GM21529 (cell line): ENCODE results near the gene PDLIM7.

ENCODE experiments used
- ATAC-seq: cut with Tn5 transposase; IDR thresholded peaks from one replicate; pipeline ENCODE4 v1.9.1; 2021; ENCODE audit not compliant: unreplicated experiment

The PDLIM7 gene

GRCh38 chr5:177446200-177447065 is 51.0 kb downstream of the PDLIM7 start, which contains the start of gene PRR7:
TSS of gene PRR7 (plus strand) at chr5:177446814. CDS start at chr5:177455068, 8,254 bp downstream.
- peak; percentile 55 for ATAC-seq

DNA sequence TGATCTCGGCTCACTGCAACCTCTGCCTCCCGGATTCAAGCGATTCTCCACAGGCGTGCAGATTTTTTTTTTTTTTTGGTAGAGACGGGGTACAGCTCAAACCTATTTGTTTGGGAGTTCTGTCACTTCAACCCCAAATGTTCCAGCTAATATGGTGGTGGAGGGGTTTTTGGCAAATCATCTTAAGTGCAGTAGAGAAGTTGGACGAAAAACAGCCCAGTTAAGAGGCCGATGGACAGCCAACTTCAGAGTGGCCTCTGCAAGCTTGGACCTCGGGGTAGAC is 51.5 kb downstream of the PDLIM7 start:
- no peak for ATAC-seq

GRCh38 chr5:177445052-177445916 is 52.1 kb downstream of the PDLIM7 start:
- ATAC-seq = no peak

DNA sequence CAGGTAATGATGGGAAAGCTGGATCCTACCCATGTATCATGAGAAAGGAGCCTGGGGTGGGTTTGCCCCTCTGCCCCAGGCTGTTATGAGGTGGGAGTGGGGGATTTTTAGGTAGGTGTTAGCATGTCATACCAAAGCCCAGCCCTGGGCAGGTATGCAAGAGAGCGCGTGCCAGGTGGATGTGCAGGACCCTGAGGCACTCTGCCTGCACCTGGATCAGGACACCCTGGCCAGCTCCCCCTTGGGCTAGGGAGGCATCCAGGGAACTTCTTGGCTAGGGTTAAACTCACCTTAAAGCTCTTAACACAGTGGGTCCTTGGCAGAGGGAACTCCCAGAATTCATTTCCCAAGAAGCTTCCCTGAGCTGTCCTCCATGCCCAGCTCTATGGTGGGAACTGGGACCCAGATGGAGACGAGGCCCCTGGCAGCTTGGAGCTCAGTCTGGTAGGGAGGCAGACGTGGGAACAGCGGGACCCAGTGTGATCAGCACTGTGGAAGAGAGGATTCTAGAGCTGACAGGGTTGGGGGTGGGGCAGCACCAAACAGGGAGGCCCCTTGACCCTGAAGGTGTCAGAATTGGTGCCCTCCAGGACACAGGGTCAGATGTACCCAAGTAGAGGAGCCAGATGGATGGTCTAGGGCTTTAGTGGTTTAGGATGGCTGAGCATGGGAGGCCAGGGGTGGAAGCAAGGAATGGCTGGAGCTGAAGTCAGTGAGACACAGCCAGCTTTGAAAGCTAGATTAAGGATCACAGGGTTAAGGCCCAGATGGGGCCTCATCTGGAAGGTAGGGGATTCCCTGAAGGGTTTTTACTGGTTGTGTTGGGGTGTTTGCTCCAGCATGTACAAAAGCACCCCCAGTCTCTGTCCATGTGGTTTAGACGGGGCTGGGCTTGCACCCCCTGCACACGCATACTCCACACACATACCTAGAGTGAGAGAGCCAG is 53.0 kb downstream of the PDLIM7 start:
- ATAC-seq = no peak

DNA sequence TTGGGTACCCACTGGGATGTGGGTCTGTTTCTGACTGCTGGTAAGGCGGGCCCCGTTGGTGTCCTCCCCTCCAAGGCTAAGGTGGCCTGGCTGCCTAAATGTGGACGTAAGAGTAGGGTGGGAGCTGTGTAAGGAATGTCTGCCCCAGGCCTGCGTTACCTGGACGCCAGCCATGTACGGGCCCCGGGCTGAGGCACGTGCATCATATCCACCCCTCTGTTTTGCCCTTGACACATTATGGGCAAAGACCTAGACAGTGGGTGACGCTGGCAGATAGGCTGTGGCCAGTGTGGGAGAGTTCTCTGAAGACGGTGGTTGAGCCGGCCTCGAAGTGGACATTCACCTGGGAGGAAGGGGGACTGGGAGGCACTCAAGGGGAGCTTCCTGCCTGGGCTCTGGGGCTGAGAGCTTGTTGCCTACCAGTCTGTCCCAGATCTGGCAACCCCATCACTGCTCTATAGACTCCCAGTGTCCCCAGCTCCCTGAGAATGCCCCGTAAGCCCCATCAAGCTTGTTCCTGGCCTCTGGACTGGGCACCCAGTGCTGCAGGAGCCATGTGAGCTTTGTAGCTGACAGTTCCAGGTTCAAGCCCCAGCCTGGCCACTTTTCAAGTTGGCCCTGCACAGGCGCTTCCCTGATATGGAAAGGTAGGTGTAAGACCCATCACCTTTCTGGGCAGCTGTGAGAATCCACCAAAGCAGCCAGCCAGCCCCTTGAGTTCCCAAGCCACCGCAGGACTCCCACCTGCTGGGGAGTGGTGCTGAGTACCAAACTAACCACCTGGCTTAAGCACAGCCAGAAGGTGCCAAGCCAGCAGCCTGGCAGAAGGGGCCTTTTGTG is 54.0 kb downstream of the PDLIM7 start:
- ATAC-seq = no peak

GRCh38 chr5:177442066-177442826 is 55.2 kb downstream of the PDLIM7 start:
- ATAC-seq = no peak

DNA sequence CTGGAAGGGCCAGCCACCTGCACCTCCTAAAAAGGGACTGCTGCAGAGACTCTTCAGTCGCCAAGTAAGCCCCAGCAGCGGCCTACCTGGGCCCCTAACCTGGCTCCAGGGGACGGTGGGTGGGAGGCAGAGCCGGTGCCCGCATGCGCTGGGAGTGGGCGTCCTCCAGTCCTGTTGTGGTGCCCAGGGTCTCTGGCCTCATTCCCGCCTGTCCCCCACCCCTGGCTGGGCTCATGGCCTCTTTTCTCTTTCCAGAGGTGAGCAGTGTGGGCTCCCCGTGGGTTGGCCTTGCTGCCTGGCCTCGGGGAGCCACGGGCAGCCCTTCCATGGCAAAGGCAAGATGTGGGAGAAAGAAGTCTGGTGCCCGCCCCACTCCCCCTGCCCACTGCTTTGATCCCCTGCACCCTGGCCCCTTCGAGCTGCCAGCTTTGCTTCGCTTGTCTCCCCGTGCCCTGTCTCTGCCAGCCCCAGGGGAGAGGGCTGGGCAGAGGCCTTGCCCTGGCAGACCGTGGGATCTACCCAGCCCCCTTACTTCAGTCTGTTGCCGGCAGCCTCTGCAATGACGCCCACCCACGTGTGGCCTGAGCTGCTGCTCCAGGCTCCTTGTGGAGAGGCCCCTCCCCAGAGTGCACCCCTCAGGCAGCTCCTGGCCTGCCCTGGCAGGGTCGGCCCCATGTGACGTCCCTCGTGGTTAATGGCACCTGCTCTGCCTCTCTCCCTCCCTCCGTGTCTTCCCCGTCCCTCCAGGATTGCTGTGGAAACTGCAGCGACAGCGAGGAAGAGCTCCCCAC is 56.2 kb downstream of the PDLIM7 start:
- ATAC-seq = no peak

DNA sequence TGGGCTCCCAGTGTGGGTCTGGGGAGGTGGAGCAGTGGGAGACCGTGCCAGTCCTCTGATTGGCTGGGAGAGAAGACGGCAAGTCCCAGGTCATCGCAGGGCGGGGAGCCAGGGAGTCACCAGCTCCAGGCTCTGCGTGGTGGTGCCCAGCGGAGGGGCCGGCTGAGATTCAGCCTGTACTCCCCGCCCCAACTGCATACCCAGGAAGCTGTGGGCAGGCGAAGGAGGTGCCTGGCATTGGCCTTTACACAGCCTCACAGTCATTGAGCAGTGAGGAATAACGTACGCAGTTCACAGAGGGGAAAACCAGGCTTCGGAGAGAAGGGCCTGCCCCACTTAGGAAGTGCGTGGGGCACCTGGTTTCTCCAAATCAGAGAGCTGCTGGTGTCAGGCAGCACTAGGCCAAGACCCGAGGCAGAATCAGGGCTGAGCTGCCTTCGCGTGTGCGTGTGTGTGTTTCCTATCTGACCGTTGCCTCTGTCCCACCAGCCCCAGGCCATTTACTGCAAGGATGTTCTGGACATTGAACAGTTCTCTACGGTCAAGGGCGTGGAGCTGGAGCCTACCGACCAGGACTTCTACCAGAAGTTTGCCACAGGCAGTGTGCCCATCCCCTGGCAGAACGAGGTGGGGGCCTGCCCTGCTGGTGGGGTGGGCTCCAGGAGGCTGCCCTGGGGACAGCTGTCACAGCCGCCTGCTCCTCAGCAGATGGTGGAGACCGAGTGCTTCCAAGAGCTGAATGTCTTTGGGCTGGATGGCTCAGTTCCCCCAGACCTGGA is 57.0 kb downstream of the PDLIM7 start:
- ATAC-seq = no peak

DNA sequence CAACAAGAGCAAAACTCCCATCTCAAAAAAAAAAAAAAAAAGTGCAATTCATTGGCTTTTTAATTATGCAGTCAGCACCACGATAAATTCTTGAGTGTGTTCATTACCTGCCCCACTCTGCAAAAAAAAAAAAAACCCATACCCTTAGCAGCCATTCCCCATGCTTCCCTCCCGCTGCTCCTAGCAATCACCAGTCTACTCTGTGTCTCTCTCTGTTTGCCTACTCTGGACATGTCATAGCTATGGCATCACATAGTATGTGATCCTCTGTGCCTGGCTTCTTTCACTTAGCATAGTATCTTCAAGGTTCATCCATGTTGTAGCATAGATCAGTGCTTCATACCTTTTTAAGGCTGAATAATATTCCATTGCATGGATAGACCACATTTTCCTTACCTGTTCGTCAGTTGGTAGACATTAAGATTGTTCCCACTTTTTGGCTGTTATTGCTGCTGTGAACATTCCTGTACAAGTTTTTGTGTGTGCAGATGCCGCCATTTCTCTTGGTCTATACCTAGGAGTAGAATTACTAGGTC is 57.8 kb downstream of the PDLIM7 start:
- no peak for ATAC-seq

- ATAC-seq = no peak
These were observed 58.9 kb downstream of the PDLIM7 start for GRCh38 chr5:177438468-177438867.

DNA sequence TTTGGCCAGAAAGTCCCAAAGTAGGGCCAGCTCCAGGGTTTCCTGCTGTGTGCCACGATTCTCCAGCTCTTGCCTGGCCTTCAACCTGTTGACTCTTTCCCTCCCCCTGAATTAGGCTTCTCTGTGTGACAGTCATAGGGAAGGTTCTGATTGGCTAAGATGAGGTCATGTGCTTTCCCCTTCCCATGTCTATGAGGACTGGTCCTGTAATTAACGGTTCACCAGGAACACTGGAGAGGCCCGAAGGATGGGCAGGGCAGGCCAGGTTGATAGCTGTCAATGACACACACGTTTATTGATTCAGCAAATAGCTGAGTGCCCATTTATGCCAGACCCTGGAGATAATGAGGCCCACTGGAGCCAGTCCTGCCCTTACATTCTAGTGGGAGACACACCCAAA is 59.8 kb downstream of the PDLIM7 start:
- no peak for ATAC-seq

- no peak for ATAC-seq
These were observed 61.4 kb downstream of the PDLIM7 start for GRCh38 chr5:177435847-177436536.

DNA sequence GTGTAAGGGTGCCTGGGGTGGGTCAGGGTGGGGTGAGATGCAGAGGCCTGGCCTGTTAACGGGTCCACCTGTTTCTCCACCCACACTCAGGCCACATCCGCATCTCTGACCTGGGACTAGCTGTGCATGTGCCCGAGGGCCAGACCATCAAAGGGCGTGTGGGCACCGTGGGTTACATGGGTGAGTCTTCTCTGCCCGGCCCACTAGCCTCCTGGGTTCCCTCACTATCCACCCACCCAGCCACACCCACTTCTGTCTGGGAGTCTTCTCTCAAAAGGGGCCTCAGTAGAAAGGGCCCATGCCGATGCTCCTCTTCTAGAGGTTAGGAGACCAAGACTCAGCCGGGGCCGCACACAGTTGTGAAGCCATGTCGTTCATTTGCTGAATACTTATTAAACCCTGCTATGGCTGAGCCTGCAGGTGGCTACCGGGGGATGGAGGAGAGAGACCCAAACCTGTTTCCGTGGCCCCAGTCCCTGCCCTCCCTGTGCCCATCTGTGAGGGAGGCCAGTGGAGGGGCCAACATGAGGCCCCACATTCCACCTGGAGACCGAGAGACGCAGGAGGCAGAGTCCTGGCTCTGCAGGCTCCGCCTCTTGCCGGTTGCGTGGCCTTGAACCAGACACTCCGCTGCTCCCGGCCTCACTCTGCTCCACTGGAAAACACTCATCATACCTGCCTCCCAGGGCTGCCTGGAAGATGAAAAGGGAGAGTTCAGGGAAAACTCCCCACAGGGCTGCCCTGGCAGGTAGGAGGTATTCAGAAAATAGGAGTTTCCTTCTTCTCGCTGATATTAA is 62.3 kb downstream of the PDLIM7 start:
- no peak for ATAC-seq

DNA sequence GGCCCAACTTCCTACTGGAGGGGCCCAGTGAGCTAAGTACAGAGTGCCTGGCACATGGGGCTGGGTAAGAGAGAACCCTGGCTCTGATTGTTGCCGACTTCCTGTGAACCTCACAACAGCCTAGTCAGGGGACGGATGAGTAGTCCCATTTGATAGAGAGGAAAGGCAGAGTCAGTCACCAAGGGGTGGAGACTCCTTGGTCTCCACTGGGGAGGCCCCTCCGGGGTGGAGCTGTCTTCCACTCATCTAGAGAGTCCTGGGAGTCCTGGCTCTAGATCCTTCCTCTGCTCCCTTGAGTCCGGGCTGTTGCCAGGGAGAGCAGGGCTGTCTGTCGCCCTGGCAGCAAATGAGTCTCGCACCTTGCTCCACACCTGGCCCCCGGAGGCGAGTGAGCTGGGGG is 63.0 kb downstream of the PDLIM7 start:
- no peak for ATAC-seq

DNA sequence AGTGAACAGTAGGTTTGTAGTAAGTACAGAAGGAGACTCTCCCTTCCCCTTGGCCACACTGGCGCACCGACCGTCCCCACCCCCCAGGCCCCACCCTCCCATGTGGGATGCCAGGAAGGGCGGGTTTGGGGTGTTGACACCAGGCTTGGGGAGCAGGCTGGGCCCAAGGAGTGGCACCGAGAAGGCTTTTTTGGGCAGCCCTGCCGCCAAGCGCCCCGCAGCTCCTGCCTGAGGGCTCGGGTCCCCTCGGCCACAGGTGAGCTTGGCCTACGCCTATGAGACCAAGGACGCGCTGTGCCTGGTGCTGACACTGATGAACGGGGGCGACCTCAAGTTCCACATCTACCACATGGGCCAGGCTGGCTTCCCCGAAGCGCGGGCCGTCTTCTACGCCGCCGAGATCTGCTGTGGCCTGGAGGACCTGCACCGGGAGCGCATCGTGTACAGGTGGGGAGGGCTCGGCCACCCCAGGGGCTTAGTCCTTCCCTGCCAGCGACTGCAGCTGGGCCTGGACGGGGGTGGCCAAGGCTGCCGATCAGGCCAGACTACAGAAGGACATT is 63.7 kb downstream of the PDLIM7 start:
- no peak for ATAC-seq
